KMS-11 (cell line): ENCODE results near the gene USP36.

ENCODE experiments used
- H2AFZ ChIP-seq: fragments of 200-600 bp; sonication (generic); 2 replicates; pipeline ENCODE4 v1.6.1; 2016; ENCODE audit warnings: antibody characterized with exemption, mixed run types, low read depth
- H3K27ac ChIP-seq: fragments of 200-600 bp; sonication (generic); 2 replicates; pipeline ENCODE4 v1.6.1; 2016; ENCODE audit warnings: mild to moderate bottlenecking, mixed run types
- H3K27me3 ChIP-seq: fragments of 200-600 bp; sonication (generic); 2 replicates; pipeline ENCODE4 v1.6.1; 2017; ENCODE audit warnings: mild to moderate bottlenecking, low read depth, mixed run types, moderate library complexity; ENCODE audit not compliant: insufficient read depth
- H3K36me3 ChIP-seq: fragments of 200-600 bp; sonication (generic); 2 replicates; pipeline ENCODE4 v1.6.1; 2017; ENCODE audit warnings: mild to moderate bottlenecking, mixed run types; ENCODE audit not compliant: insufficient read depth
- H3K4me1 ChIP-seq: fragments of 200-600 bp; sonication (generic); 2 replicates; pipeline ENCODE4 v1.6.1; 2016; ENCODE audit warnings: mild to moderate bottlenecking, low read depth, mixed run types; ENCODE audit not compliant: poor library complexity, severe bottlenecking
- H3K4me2 ChIP-seq: fragments of 200-600 bp; sonication (generic); 2 replicates; pipeline ENCODE4 v1.7.0; 2016; ENCODE audit warnings: mild to moderate bottlenecking, mixed run types
- H3K4me3 ChIP-seq: fragments of 200-600 bp; sonication (generic); IDR thresholded peaks from 2 replicates; pipeline ENCODE4 v1.6.1; 2017; ENCODE audit warnings: low read depth, low read length, mixed read lengths; ENCODE audit not compliant: insufficient read depth
- H3K79me2 ChIP-seq: fragments of 200-600 bp; sonication (generic); 2 replicates; pipeline ENCODE4 v1.6.1; 2016; ENCODE audit warnings: low read depth, mixed run types; ENCODE audit not compliant: insufficient read depth
- H3K9ac ChIP-seq: fragments of 200-600 bp; sonication (generic); 2 replicates; pipeline ENCODE4 v1.6.1; 2016; ENCODE audit warnings: mild to moderate bottlenecking, mixed run types
- H4K20me1 ChIP-seq: fragments of 200-600 bp; sonication (generic); 2 replicates; pipeline ENCODE4 v1.6.1; 2016; ENCODE audit warnings: mild to moderate bottlenecking, mixed run types; ENCODE audit not compliant: insufficient read depth
- TF ChIP-seq, protein P1 (sequence below): fragments of 200-600 bp; sonication (generic); conservative IDR thresholded peaks from 2 replicates; pipeline ENCODE4 v1.6.1; 2017; ENCODE audit warnings: low read depth, mild to moderate bottlenecking, antibody characterized with exemption, low read length, moderate library complexity, mixed read lengths

USP36 gene

DNA sequence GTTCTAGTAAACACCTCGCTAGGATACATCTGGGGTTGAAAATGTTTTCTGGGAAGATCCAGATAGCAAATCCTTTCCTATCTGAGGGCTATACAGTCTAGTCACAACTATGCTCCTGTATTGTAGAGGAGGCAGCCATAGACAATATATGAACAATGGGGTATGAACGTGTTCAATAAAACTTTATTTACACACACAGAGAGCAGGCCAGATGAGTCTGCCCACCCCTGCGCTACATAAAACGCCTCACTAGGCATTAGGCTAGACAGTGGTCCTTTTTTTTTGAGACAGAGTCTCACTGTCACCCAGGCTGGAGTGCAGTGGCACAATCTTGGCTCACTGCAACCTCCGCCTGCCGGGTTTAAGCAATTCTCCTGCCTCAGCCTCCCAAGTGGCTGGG lies 11.1 kb downstream of the USP36 start:
- Histone ChIP-seq H3K27me3 (no peaks in the 10 kb centered on the region), H3K36me3 (peaks cover 33% of the 10 kb centered on the region; the same call in 1 of the 2 replicates), H3K79me2 (peaks cover 55% of the 10 kb centered on the region; the same call in 1 of the 2 replicates), H3K9ac (no peak overlapping the region), H4K20me1 (no peaks in the 10 kb centered on the region; the same call in 1 of the 2 replicates), H3K4me3 (no peak overlapping the region), H2AFZ (no peak overlapping the region), H3K27ac (no peak overlapping the region), H3K4me1 (no peaks in the 10 kb centered on the region), H3K4me2 (no peak overlapping the region)
- TF ChIP-seq, protein P1, sequence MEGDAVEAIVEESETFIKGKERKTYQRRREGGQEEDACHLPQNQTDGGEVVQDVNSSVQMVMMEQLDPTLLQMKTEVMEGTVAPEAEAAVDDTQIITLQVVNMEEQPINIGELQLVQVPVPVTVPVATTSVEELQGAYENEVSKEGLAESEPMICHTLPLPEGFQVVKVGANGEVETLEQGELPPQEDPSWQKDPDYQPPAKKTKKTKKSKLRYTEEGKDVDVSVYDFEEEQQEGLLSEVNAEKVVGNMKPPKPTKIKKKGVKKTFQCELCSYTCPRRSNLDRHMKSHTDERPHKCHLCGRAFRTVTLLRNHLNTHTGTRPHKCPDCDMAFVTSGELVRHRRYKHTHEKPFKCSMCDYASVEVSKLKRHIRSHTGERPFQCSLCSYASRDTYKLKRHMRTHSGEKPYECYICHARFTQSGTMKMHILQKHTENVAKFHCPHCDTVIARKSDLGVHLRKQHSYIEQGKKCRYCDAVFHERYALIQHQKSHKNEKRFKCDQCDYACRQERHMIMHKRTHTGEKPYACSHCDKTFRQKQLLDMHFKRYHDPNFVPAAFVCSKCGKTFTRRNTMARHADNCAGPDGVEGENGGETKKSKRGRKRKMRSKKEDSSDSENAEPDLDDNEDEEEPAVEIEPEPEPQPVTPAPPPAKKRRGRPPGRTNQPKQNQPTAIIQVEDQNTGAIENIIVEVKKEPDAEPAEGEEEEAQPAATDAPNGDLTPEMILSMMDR, result no peak

DNA sequence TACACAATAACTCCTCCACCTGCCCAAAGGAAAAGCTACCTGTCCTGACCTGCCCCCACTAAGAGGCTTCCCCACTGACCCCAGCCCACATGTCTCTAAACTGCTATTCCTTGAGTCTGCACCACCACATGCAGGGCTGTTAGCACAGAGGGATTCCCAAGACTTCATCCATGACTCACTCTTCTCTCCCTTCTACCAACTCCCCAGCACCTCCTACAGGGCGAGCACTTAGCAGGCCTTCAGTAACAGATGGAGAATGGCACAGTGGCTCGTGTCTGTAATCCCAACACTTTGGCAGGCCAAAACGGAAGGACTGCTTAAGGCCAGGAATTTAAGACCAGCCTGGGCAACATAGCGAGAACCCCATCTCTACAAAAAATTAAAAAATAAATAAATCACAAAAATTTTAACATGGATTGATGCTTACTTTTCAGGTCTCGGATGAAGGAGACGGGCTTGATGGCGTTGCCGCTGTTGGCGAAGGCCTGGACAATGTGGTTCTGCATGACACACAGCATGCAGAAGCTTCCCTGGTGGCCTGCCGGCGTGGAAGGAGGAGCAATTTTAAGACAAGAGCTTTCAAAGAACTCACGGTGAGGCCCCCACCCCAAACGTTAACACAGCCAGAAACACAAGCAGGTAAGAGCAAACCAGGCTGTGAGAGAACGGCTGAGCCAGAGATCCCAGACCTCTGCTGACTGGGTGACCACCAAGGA lies 12.0 kb downstream of the USP36 start:
- H3K27me3 ChIP-seq, result no peaks in the 10 kb centered on the region
- no peak overlapping the region for H2AFZ ChIP-seq
- peaks cover 56% of the 10 kb centered on the region; the same call in 1 of the 2 replicates for H3K79me2 ChIP-seq
- peaks cover 5% of the 10 kb centered on the region; the same call in 1 of the 2 replicates for H4K20me1 ChIP-seq
- H3K4me2 ChIP-seq, result no peak overlapping the region
- no peak overlapping the region for H3K27ac ChIP-seq
- no peak overlapping the region for H3K4me3 ChIP-seq
- peaks cover 24% of the 10 kb centered on the region; the same call in 1 of the 2 replicates for H3K36me3 ChIP-seq
- TF ChIP-seq, protein P1, result 0 out of 2 replicates have a peak, but pooled peaks have one; percentile 18
- H3K4me1 ChIP-seq, result no peaks in the 10 kb centered on the region
- no peak overlapping the region for H3K9ac ChIP-seq

DNA sequence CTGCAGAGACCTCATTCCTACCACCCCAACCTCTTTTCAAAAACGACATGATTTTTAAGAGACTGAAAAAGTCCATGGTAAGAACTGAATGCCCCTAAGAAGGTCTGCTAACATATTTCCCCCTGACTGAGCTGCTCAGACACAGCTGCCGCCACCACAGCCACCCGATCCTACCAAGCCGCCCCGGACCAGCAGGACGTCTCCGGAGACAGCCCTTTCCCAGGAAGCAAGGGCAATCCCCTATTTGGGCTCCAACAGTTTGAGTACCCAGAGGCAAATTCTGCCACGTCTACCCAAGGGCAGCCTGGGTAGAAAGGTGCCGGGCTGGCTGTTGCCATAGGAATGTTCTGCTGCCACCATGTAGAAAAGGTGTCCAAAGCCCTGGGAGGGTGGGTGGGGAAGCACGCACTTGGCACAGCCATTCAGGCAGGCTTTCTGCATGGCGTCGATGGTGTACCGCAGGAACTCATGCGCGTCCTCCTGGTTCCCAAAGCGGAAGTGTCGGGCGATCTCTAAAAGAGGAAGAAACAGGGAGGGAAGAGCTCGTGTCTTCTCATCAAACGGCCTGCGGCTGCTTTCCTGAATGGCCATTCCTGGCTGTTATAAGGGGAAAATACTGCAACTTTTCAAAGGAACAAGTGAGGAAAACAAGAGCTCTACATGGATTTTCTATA lies 13.6 kb downstream of the USP36 start:
- H2AFZ ChIP-seq, result no peak overlapping the region
- no peak overlapping the region for H3K9ac ChIP-seq
- no peaks in the 10 kb centered on the region for H3K27me3 ChIP-seq
- H3K79me2 ChIP-seq, result peaks cover 51% of the 10 kb centered on the region; the same call in 1 of the 2 replicates
- H3K4me2 ChIP-seq, result no peak overlapping the region
- no peak overlapping the region for H3K4me3 ChIP-seq
- peaks cover 5% of the 10 kb centered on the region; the same call in 1 of the 2 replicates for H4K20me1 ChIP-seq
- TF ChIP-seq, protein P1, result no peak
- peaks cover 19% of the 10 kb centered on the region; the same call in 1 of the 2 replicates for H3K36me3 ChIP-seq
- H3K27ac ChIP-seq, result no peak overlapping the region
- no peaks in the 10 kb centered on the region for H3K4me1 ChIP-seq

DNA sequence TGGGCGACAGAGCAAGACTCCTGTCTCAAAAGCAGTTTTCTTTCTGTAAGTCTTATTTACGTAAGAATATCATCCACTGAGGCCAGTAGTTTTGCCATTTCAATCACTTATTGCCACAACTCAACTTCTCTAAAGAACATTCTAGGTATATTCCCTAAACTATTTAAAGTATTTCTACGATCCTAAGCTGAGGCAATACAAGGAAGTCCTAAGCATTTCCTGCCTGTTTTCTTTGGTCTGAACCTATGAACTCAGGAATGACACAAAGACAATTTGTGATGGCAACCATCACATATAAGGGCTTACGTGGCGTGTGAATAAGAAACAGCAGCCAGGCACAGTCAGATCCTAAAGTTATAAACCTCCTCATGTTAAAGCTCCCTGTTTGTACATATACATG lies 14.2 kb downstream of the USP36 start:
- Histone ChIP-seq H3K4me1 (no peaks in the 10 kb centered on the region), H3K4me2 (no peak overlapping the region), H3K36me3 (peaks cover 19% of the 10 kb centered on the region; the same call in 1 of the 2 replicates), H4K20me1 (peaks cover 5% of the 10 kb centered on the region; the same call in 1 of the 2 replicates), H3K79me2 (peaks cover 45% of the 10 kb centered on the region; the same call in 1 of the 2 replicates), H3K9ac (no peak overlapping the region), H3K4me3 (no peak overlapping the region), H3K27me3 (no peaks in the 10 kb centered on the region), H2AFZ (no peak overlapping the region), H3K27ac (no peak overlapping the region)
- TF ChIP-seq, protein P1, result no peak
